Measurements from ENCODE around the gene OASL. TPM values are rescaled to one million over a fixed set of nuclear protein-coding genes. Genes with fewer than 3 reads are reported as not detected.
A peak's percentile ranks its signal among the peaks of the same experiment; 100 is the strongest.

OASL gene
- total RNA-seq, 2 donors from 2014 or later: 0.78 to 1.3 TPM

- DNase-seq (peak in 2 of 4 donors; percentile 27 to 49), ATAC-seq (no peak)
- intact Hi-C loops (cut with DNase I): no loop called here
- Histone ChIP-seq H3K4me1 (peaks cover 64% of the 10 kb centered on the region), H3K4me3 (peak overlapping the region; percentile 42 to 65), H3K36me3 (replicated peaks in 1 of 2; ENCODE audit: insufficient read depth in 1 of 2, low read depth in 2 of 2) (no peaks in the 10 kb centered on the region), H3K27me3 (no peaks in the 10 kb centered on the region), H3K9me3 (no peaks in the 10 kb centered on the region), H3K27ac (peak overlapping the region; percentile 81 to 88 (median 82))
- WGBS, 2 donors: 21% methylated on average over 6 to 11 of the region's 11 CpGs
- TF ChIP-seq CTCF (IDR thresholded peaks at IDR 0.05): no peak
- no peak for TF ChIP-seq POLR2A (IDR thresholded peaks at IDR 0.05)
Observed at GRCh38 chr12:120979862-120980696, 59.0 kb downstream of the OASL start.

- H3K36me3 ChIP-seq (replicated peaks in 1 of 2; ENCODE audit: insufficient read depth in 1 of 2, low read depth in 2 of 2): no peaks in the 10 kb centered on the region
- intact Hi-C loops (cut with DNase I): no loop called here
- WGBS, 2 donors: 18 to 22% methylated on average over 6 to 10 of the region's 10 CpGs
- ATAC-seq (no peak), DNase-seq (no peak)
- no peaks in the 10 kb centered on the region for H3K9me3 ChIP-seq
- no peaks in the 10 kb centered on the region for H3K27me3 ChIP-seq
- no peak for TF ChIP-seq CTCF (IDR thresholded peaks at IDR 0.05)
- peak in 1 of 3 donors; percentile 17 for TF ChIP-seq POLR2A (IDR thresholded peaks at IDR 0.05)
- peaks cover 56% of the 10 kb centered on the region for H3K4me1 ChIP-seq
- H3K4me3 ChIP-seq: peak overlapping the region; percentile 42 to 65
- H3K27ac ChIP-seq: peak overlapping the region; percentile 81 to 88 (median 82)
Observed at GRCh38 chr12:120979220-120979861, 59.7 kb downstream of the OASL start.

GRCh38 chr12:120978296-120979219 is 60.5 kb downstream of the OASL start, which contains the start of gene HNF1A:
TSS of gene HNF1A (plus strand) at chr12:120978543. CDS start at chr12:120978769, 226 bp downstream.
- DNase-seq (peak; percentile 66 to 79 (median 75)), ATAC-seq (peak; percentile 82)
- H3K4me1 ChIP-seq: peaks cover 56% of the 10 kb centered on the region
- 26 to 33% methylated on average over 11 to 40 of the region's 40 CpGs for WGBS, 2 donors
- peaks cover 0 to 3% of the 10 kb centered on the region in 2 donors for H3K36me3 ChIP-seq (replicated peaks in 1 of 2; ENCODE audit: insufficient read depth in 1 of 2, low read depth in 2 of 2)
- TF ChIP-seq POLR2A (IDR thresholded peaks at IDR 0.05) (peak in 2 of 3 donors; percentile 41 to 43), CTCF (IDR thresholded peaks at IDR 0.05) (no peak)
- H3K27ac ChIP-seq: peak within 1 kb of the TSS; percentile 81 to 88 (median 82)
- no peaks in the 10 kb centered on the region for H3K9me3 ChIP-seq
- no peaks in the 10 kb centered on the region for H3K27me3 ChIP-seq
- intact Hi-C loops (cut with DNase I): no loop called here
- peak within 1 kb of the TSS; percentile 42 to 65 for H3K4me3 ChIP-seq

GRCh38 chr12:120977531-120978295 is 61.3 kb downstream of the OASL start:
- Histone ChIP-seq H3K27me3 (no peaks in the 10 kb centered on the region), H3K9me3 (no peaks in the 10 kb centered on the region), H3K36me3 (replicated peaks in 1 of 2; ENCODE audit: insufficient read depth in 1 of 2, low read depth in 2 of 2) (peaks cover 0 to 5% of the 10 kb centered on the region in 2 donors), H3K4me3 (peak overlapping the region in 1 of 2 donors; percentile 42), H3K27ac (peak overlapping the region; percentile 81 to 88 (median 82)), H3K4me1 (peaks cover 56% of the 10 kb centered on the region)
- ATAC-seq: peak; percentile 11
- no peak for DNase-seq
- intact Hi-C loops (cut with DNase I): no loop called here
- WGBS, 2 donors: 30 to 36% methylated on average over 13 to 14 of the region's 14 CpGs
- TF ChIP-seq POLR2A (IDR thresholded peaks at IDR 0.05) (no peak), CTCF (IDR thresholded peaks at IDR 0.05) (no peak)

Data from body of pancreas (tissue), 4 donors.